Fibroblast of skin of left quadriceps (primary cell): ENCODE data around the gene EZH2.

Experiments used
- DNase-seq, 2 experiments: peaks; one replicate each; pipeline ENCODE4 v3.0.0-alpha.2; 2013; ENCODE audit warnings: low read depth in 2 of 2

Gene EZH2

GRCh38 chr7:148884049-148884298 is at the start of gene EZH2:
Gene EZH2, minus strand, starts transcription at chr7:148884291. Its CDS starts 36,993 bp downstream, at chr7:148847298.
- no peak for DNase-seq

GRCh38 chr7:148931470-148931869 is 47.4 kb upstream of the EZH2 start:
- no peak for DNase-seq

GRCh38 chr7:148930335-148930734 is 46.2 kb upstream of the EZH2 start:
- no peak for DNase-seq

GRCh38 chr7:148929176-148929575 is 45.1 kb upstream of the EZH2 start:
- DNase-seq = no peak

- no peak for DNase-seq
These were observed 43.3 kb upstream of the EZH2 start for GRCh38 chr7:148927123-148928045.

GRCh38 chr7:148925836-148926235 is 41.7 kb upstream of the EZH2 start:
- no peak for DNase-seq

- no peak for DNase-seq
These were observed 39.9 kb upstream of the EZH2 start for GRCh38 chr7:148924011-148924410.

- no peak for DNase-seq
These were observed 37.7 kb upstream of the EZH2 start for GRCh38 chr7:148921806-148922205.

GRCh38 chr7:148921189-148921588 is 37.1 kb upstream of the EZH2 start:
- no peak for DNase-seq

- DNase-seq = no peak
These were observed 35.8 kb upstream of the EZH2 start for GRCh38 chr7:148919859-148920258.

- no peak for DNase-seq
These were observed 34.0 kb upstream of the EZH2 start for GRCh38 chr7:148918058-148918596.

GRCh38 chr7:148916186-148916585 is 32.1 kb upstream of the EZH2 start:
- DNase-seq = peak; percentile 62 to 63

- DNase-seq = no peak
These were observed 31.1 kb upstream of the EZH2 start for GRCh38 chr7:148915211-148915610.

GRCh38 chr7:148914208-148914777 is 30.2 kb upstream of the EZH2 start:
- peak in 1 of 2 experiments; percentile 20 for DNase-seq

- DNase-seq = no peak
These were observed 28.9 kb upstream of the EZH2 start for GRCh38 chr7:148912758-148913541.

- no peak for DNase-seq
These were observed 28.1 kb upstream of the EZH2 start for GRCh38 chr7:148912151-148912550.

- no peak for DNase-seq
These were observed 27.5 kb upstream of the EZH2 start for GRCh38 chr7:148911626-148912025.

- no peak for DNase-seq
These were observed 25.5 kb upstream of the EZH2 start for GRCh38 chr7:148909568-148909967.

- no peak for DNase-seq
These were observed 22.8 kb upstream of the EZH2 start for GRCh38 chr7:148906707-148907498.

GRCh38 chr7:148905093-148905666 is 21.1 kb upstream of the EZH2 start:
- DNase-seq = no peak

- no peak for DNase-seq
These were observed 19.4 kb upstream of the EZH2 start for GRCh38 chr7:148903504-148903903.
